Endothelial cell (in vitro differentiated cells): ENCODE data around the gene TRDN. TPM values are rescaled to one million over a fixed set of nuclear protein-coding genes. Genes with fewer than 3 reads are reported as not detected.

Source experiments
- DNase-seq: peaks from one replicate; pipeline ENCODE4 v3.0.0; 2021; ENCODE audit warnings: low spot score
- H3K27ac Mint-ChIP-seq: one replicate; pipeline ENCODE4 v1.8.0; 2021; ENCODE audit warnings: mixed read lengths, inconsistent platforms; ENCODE audit not compliant: unreplicated experiment
- H3K27me3 Mint-ChIP-seq: one replicate; pipeline ENCODE4 v1.8.0; 2021; ENCODE audit warnings: mild to moderate bottlenecking, moderate library complexity, mixed read lengths, inconsistent platforms; ENCODE audit not compliant: unreplicated experiment
- H3K36me3 Mint-ChIP-seq: one replicate; pipeline ENCODE4 v1.8.0; 2021; ENCODE audit warnings: mild to moderate bottlenecking, low read depth, mixed read lengths, inconsistent platforms; ENCODE audit not compliant: unreplicated experiment
- H3K4me1 Mint-ChIP-seq: one replicate; pipeline ENCODE4 v1.8.0; 2021; ENCODE audit warnings: mild to moderate bottlenecking, mixed read lengths, inconsistent platforms; ENCODE audit not compliant: unreplicated experiment
- H3K4me3 Mint-ChIP-seq: one replicate; pipeline ENCODE4 v1.8.0; 2021; ENCODE audit warnings: mild to moderate bottlenecking, mixed read lengths, inconsistent platforms; ENCODE audit not compliant: unreplicated experiment
- H3K9me3 Mint-ChIP-seq: one replicate; pipeline ENCODE4 v1.8.0; 2021; ENCODE audit warnings: mixed read lengths, inconsistent platforms; ENCODE audit not compliant: unreplicated experiment
- CTCF ChIP-seq: fragments of 200-600 bp; sonication (generic); IDR thresholded peaks from one replicate; pipeline ENCODE4 v1.5.0; 2021; ENCODE audit warnings: antibody characterized with exemption; ENCODE audit not compliant: unreplicated experiment
- total RNA-seq: library from RNA; stranded (reverse); fragmentation: NEBNext Ultra II Directional; extraction: Animal tissue kit (Norgen Biotek cat#: 25700); gene quantifications from one replicate; pipeline ENCODE4 v1.2.1, GENCODE V29; 2021; ENCODE audit not compliant: unreplicated experiment

TRDN gene
- total RNA-seq, 1 donor from 2014 or later, result 9.1 TPM

- Mint-ChIP-seq H3K36me3 (no peaks in the 10 kb centered on the region), H3K27ac (no peak overlapping the region), H3K4me1 (no peaks in the 10 kb centered on the region), H3K27me3 (peaks cover under 1% of the 10 kb centered on the region), H3K9me3 (no peaks in the 10 kb centered on the region), H3K4me3 (no peak overlapping the region)
- DNase-seq, result no peak
- no peak for TF ChIP-seq CTCF
Measured at GRCh38 chr6:123193298-123193697, 443.5 kb downstream of the TRDN start.

GRCh38 chr6:123189816-123190215 is 446.9 kb downstream of the TRDN start:
- H3K4me3 Mint-ChIP-seq, result no peak overlapping the region
- no peaks in the 10 kb centered on the region for H3K4me1 Mint-ChIP-seq
- H3K9me3 Mint-ChIP-seq, result no peaks in the 10 kb centered on the region
- no peak for TF ChIP-seq CTCF
- no peaks in the 10 kb centered on the region for H3K36me3 Mint-ChIP-seq
- no peak overlapping the region for H3K27ac Mint-ChIP-seq
- H3K27me3 Mint-ChIP-seq, result no peaks in the 10 kb centered on the region
- no peak for DNase-seq

GRCh38 chr6:123182998-123183397 is 453.8 kb downstream of the TRDN start:
- no peak overlapping the region for H3K4me3 Mint-ChIP-seq
- no peaks in the 10 kb centered on the region for H3K9me3 Mint-ChIP-seq
- no peaks in the 10 kb centered on the region for H3K4me1 Mint-ChIP-seq
- H3K36me3 Mint-ChIP-seq, result no peaks in the 10 kb centered on the region
- no peak for TF ChIP-seq CTCF
- DNase-seq, result no peak
- no peak overlapping the region for H3K27ac Mint-ChIP-seq
- no peaks in the 10 kb centered on the region for H3K27me3 Mint-ChIP-seq

- no peaks in the 10 kb centered on the region for H3K9me3 Mint-ChIP-seq
- DNase-seq, result no peak
- no peaks in the 10 kb centered on the region for H3K27me3 Mint-ChIP-seq
- no peak for TF ChIP-seq CTCF
- H3K36me3 Mint-ChIP-seq, result no peaks in the 10 kb centered on the region
- H3K4me1 Mint-ChIP-seq, result no peaks in the 10 kb centered on the region
- H3K4me3 Mint-ChIP-seq, result no peak overlapping the region
- no peak overlapping the region for H3K27ac Mint-ChIP-seq
Measured at GRCh38 chr6:123176706-123177105, 460.0 kb downstream of the TRDN start.

- Mint-ChIP-seq H3K9me3 (no peaks in the 10 kb centered on the region), H3K4me3 (no peak overlapping the region), H3K4me1 (no peaks in the 10 kb centered on the region), H3K27me3 (no peaks in the 10 kb centered on the region), H3K27ac (no peak overlapping the region), H3K36me3 (no peaks in the 10 kb centered on the region)
- no peak for TF ChIP-seq CTCF
- no peak for DNase-seq
Measured at GRCh38 chr6:123171341-123172115, 465.2 kb downstream of the TRDN start.
